Heart left ventricle (tissue), 16 donors: ENCODE data around the gene DGKB. TPM values are rescaled to one million over a fixed set of nuclear protein-coding genes. Genes with fewer than 3 reads are reported as not detected.

Source experiments
- ATAC-seq, 4 donors: fragments of 200-7000 bp; cut with Tn5 transposase; one replicate each; pipeline ENCODE4 v1.9.1; 2020 to 2022; ENCODE audit warnings: moderate library complexity in 4 of 4, mild to moderate bottlenecking in 3 of 4, moderate number of reproducible peaks in 1 of 4
- DNase-seq, 5 donors: peaks; one replicate each; pipeline ENCODE4 v3.0.0-alpha.2; 2020
- H3K27ac ChIP-seq, 12 donors: fragments of 200-600 bp; sonication (generic) in 4 of 12; one replicate each; pipeline versions ENCODE4 v1.5.0 to v1.8.0; 2016 to 2022; ENCODE audit warnings: mild to moderate bottlenecking in 2 of 12
- H3K27me3 ChIP-seq, 9 donors: fragments of 200-600 bp; sonication (generic) in 2 of 9; one replicate each; pipeline versions ENCODE4 v1.5.1 to v1.8.0; 2016 to 2022; ENCODE audit warnings: mild to moderate bottlenecking in 3 of 9
- H3K36me3 ChIP-seq, 9 donors: fragments of 200-600 bp; sonication (generic) in 2 of 9; one replicate each; pipeline versions ENCODE4 v1.5.0 to v1.8.0; 2018 to 2022; ENCODE audit warnings: mild to moderate bottlenecking in 2 of 9
- H3K4me1 ChIP-seq, 12 donors: fragments of 200-600 bp; sonication (generic) in 4 of 12; one replicate each; pipeline versions ENCODE4 v1.5.0 to v1.8.0; 2016 to 2022; ENCODE audit warnings: mild to moderate bottlenecking in 3 of 12
- H3K4me3 ChIP-seq, 12 donors: fragments of 200-600 bp; sonication (generic) in 4 of 12; one replicate each; pipeline versions ENCODE4 v1.5.0 to v1.8.0; 2017 to 2022; ENCODE audit warnings: mild to moderate bottlenecking in 9 of 12, moderate library complexity in 4 of 12
- H3K9me3 ChIP-seq, 12 donors: fragments of 200-600 bp; sonication (generic) in 4 of 12; one replicate each; pipeline versions ENCODE4 v1.5.0 to v1.8.0; 2016 to 2022; ENCODE audit warnings: mild to moderate bottlenecking in 1 of 12
- CTCF ChIP-seq, 12 donors: fragments of 200-600 bp; sonication (generic) in 4 of 12; IDR thresholded peaks; one replicate each; pipeline versions ENCODE4 v1.5.0 to v1.8.0; 2018 to 2022; ENCODE audit warnings: antibody characterized with exemption in 12 of 12, mild to moderate bottlenecking in 5 of 12
- POLR2A ChIP-seq, 2 donors: fragments of 450-650 bp; IDR thresholded peaks; one replicate each; pipeline ENCODE4 v1.6.1; 2017; ENCODE audit warnings: antibody characterized with exemption in 2 of 2, mild to moderate bottlenecking in 2 of 2, moderate library complexity in 2 of 2
- WGBS, 4 donors: extraction: QIAGEN DNeasy Blood & Tissue Kit in 2 of 4; methylation state at CpG; one replicate each; pipeline versions ENCODE4 v1.1.5 to v1.1.7; 2013 to 2018; 5-methylcytosine and 5-hydroxymethylcytosine counted together
- intact Hi-C, 10 donors: fragments of 100-400 bp; cut with DNase I; formaldehyde crosslinking; loops; one replicate each; pipeline versions ENCODE4 v1.11.1 to v1.14.2; 2022
- polyA plus RNA-seq, 2 donors: library from polyadenylated mRNA; stranded (reverse); fragments of 200-250 nt; gene quantifications; one replicate each; pipeline ENCODE4 v1.2.3, GENCODE V29; 2013
- total RNA-seq, 9 donors: library from RNA; depleted of rRNA in 2 of 9; stranded (reverse); fragments of >200 nt in 2 of 9; fragmentation: NEBNext Ultra II Directional in 3 of 9; extraction: Animal tissue kit (Norgen Biotek cat#: 25700) in 3 of 9; gene quantifications; one replicate each; pipeline versions ENCODE4 v1.1.0 to v1.2.4, GENCODE V29; 2016 to 2023
- donor health status: ischemic (EF 13 %, LVEDD 7.1; RV severe dilation, severe dysfunction).
- donor health status: healthy with polysubstance abuse.
- donor health status: DM: no; HTN: yes; CAD: no.
- donor health status: DM: no; HTN: no; CAD: no.
- donor health status: ischemic (EF 25% LVEDD 6.9; RV normal size, moderate dysfunction).
- donor health status: ischemic (EF 25% LVEDD 5.7; RV mildly dilated, moderate dysfunction).
- donor health status: healthy.
- donor health status: DM: yes; HTN: yes; CAD: no.
- donor health status: ischemic (EF 35%, LVEDD 5.7; RV mildly dilated, moderate dysfunction).
- donor health status: nonischemic (EF 11% LVEDD 7.7; RV severe dilation, severe dysfunction).
- donor health status: DM: yes; HTN: yes; CAD: no.
- donor health status: PGD.
- donor health status: ischemic (EF 29% LVEDD 5.4; RV normal size, mild dysfunction).
- donor health status: nonischemic (EF 23%, LVEDD 6.1; RV moderate dilation, normal function).

DGKB gene
- total and polyA plus RNA-seq, 11 donors = 0.08 to 1.6 (median 0.47) TPM; not detected in 1

GRCh38 chr7:14381936-14382335 is 520.6 kb downstream of the DGKB start:
- H3K9me3 ChIP-seq = no peaks in the 10 kb centered on the region
- peaks cover 0 to 10% (median 0%) of the 10 kb centered on the region in 12 donors for H3K4me1 ChIP-seq
- no peak overlapping the region for H3K27ac ChIP-seq
- H3K4me3 ChIP-seq = no peak overlapping the region
- ATAC-seq (no peak), DNase-seq (no peak)
- no peaks in the 10 kb centered on the region for H3K27me3 ChIP-seq
- H3K36me3 ChIP-seq = no peaks in the 10 kb centered on the region
- WGBS, 4 donors = 81 to 92% (median 89%) methylated on average over 3 of the region's 3 CpGs
- TF ChIP-seq POLR2A (IDR thresholded peaks at IDR 0.05) (no peak), CTCF (IDR thresholded peaks at IDR 0.05) (no peak)
- intact Hi-C loops = no loop called here

GRCh38 chr7:14381306-14381705 is 521.2 kb downstream of the DGKB start:
- Histone ChIP-seq H3K4me3 (no peak overlapping the region), H3K4me1 (peaks cover 0 to 7% (median 0%) of the 10 kb centered on the region in 12 donors), H3K27ac (no peak overlapping the region), H3K9me3 (no peaks in the 10 kb centered on the region), H3K27me3 (no peaks in the 10 kb centered on the region), H3K36me3 (no peaks in the 10 kb centered on the region)
- intact Hi-C loops = no loop called here
- WGBS, 4 donors = 72 to 77% (median 75%) methylated on average over 3 of the region's 3 CpGs
- TF ChIP-seq POLR2A (IDR thresholded peaks at IDR 0.05) (no peak), CTCF (IDR thresholded peaks at IDR 0.05) (no peak)
- ATAC-seq = no peak
- DNase-seq = no peak

GRCh38 chr7:14380881-14381280 is 521.7 kb downstream of the DGKB start:
- no peak for ATAC-seq
- intact Hi-C loops = no loop called here
- TF ChIP-seq CTCF (IDR thresholded peaks at IDR 0.05) (no peak), POLR2A (IDR thresholded peaks at IDR 0.05) (no peak)
- H3K4me1 ChIP-seq = peaks cover 0 to 6% (median 0%) of the 10 kb centered on the region in 12 donors
- WGBS, 4 donors = 80 to 92% (median 87%) methylated on average over 3 of the region's 3 CpGs
- H3K27ac ChIP-seq = no peak overlapping the region
- no peak overlapping the region for H3K4me3 ChIP-seq
- H3K36me3 ChIP-seq = no peaks in the 10 kb centered on the region
- H3K27me3 ChIP-seq = no peaks in the 10 kb centered on the region
- no peaks in the 10 kb centered on the region for H3K9me3 ChIP-seq
- no peak for DNase-seq

- Histone ChIP-seq H3K4me3 (no peak overlapping the region), H3K9me3 (no peaks in the 10 kb centered on the region), H3K4me1 (peaks cover 0 to 6% (median 0%) of the 10 kb centered on the region in 12 donors), H3K27me3 (no peaks in the 10 kb centered on the region), H3K36me3 (no peaks in the 10 kb centered on the region), H3K27ac (peak overlapping the region in 4 of 12 donors; percentile 4 to 45 (median 16))
- 59 to 73% (median 65%) methylated on average over 4 of the region's 4 CpGs for WGBS, 4 donors
- peak in 2 of 4 donors; percentile 28 to 81 for ATAC-seq
- TF ChIP-seq POLR2A (IDR thresholded peaks at IDR 0.05) (no peak), CTCF (IDR thresholded peaks at IDR 0.05) (no peak)
- intact Hi-C loops = no loop called here
- DNase-seq = no peak
Measured at GRCh38 chr7:14377646-14378266, 524.8 kb downstream of the DGKB start.
